AG20443 (cell line): ENCODE results near the gene TRABD.

ENCODE experiments used
- DNase-seq: peaks from one replicate; pipeline ENCODE4 v3.0.0; 2012; ENCODE audit warnings: low spot score, mixed read lengths

The TRABD gene

GRCh38 chr22:50175191-50175461 lies 10.6 kb upstream of the TRABD start:
- DNase-seq = no peak

- DNase-seq = no peak
Observed at GRCh38 chr22:50175921-50176849, 9.5 kb upstream of the TRABD start.

GRCh38 chr22:50176850-50177536 lies 8.7 kb upstream of the TRABD start:
- no peak for DNase-seq

DNA sequence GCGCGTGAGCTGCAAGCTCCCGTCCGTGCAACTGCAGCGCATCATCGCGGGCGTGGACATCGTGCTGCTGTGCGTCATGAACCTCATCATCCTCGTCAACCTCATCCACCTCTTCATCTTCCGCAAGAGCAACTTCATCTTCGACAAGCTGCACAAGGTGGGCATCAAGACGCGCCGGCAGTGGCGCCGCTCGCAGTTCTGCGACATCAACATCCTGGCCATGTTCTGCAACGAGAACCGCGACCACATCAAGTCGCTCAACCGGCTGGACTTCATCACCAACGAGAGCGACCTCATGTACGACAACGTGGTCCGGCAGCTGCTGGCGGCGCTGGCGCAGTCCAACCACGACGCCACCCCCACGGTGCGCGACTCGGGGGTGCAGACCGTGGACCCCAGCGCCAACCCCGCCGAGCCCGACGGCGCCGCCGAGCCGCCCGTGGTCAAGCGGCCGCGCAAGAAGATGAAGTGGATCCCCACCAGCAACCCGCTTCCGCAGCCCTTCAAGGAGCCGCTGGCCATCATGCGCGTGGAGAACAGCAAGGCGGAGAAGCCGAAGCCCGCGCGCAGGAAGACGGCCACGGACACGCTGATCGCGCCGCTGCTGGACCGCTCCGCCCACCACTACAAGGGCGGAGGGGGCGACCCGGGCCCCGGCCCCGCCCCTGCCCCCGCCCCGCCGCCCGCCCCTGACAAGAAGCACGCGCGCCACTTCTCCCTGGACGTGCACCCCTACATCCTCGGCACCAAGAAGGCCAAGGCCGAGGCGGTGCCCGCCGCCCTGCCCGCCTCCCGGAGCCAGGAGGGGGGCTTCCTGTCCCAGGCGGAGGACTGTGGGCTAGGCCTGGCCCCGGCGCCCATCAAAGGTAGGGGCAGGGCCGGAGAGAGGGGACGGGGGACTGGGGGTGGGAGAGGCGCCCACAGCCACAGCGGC lies 7.9 kb upstream of the TRABD start:
- DNase-seq = no peak

GRCh38 chr22:50178471-50178864 lies 7.2 kb upstream of the TRABD start:
- no peak for DNase-seq

DNA sequence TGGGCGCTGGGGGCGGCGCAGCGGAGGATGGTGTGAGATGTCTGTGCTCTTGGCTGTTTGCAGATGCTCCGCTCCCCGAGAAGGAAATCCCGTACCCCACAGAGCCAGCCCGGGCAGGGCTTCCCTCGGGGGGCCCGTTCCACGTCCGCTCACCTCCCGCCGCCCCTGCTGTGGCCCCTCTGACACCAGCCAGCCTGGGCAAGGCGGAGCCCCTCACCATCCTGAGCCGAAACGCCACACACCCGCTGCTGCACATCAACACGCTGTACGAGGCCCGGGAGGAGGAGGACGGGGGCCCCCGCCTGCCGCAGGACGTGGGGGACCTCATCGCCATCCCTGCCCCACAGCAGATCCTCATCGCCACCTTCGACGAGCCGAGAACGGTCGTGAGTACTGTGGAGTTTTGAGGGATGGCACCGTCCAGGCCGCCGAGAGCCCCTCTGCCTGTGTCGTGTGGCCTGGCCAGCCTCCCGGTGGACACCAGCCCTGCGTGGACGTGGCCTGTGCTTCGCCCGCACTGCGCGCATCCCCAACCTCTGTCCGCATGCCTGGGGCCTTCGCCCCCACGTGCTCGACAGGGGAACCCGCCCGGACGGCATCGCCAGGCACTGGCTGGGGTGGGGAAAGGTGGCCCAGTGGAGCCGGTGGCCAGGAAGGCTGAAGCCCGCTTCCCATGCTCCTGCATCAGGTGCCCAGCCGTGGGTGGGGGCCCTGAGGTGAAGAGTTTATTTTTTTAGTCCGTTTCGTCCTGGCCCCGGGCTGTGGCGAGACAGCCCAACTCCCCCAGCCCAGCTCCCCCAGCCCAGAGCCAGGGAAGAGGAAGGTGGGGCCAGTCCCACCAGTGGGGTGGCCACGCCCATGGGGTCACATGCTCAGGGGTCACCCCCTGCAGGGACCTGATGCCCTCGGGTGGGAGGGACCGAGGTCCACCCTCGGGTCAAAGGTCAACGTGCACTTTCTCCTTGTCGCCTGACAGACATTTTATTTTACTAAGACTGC lies 6.5 kb upstream of the TRABD start:
- DNase-seq = no peak

GRCh38 chr22:50179937-50180726 lies 5.6 kb upstream of the TRABD start:
- DNase-seq = no peak

- DNase-seq = no peak
Observed at GRCh38 chr22:50180727-50181521, 4.8 kb upstream of the TRABD start.

DNA sequence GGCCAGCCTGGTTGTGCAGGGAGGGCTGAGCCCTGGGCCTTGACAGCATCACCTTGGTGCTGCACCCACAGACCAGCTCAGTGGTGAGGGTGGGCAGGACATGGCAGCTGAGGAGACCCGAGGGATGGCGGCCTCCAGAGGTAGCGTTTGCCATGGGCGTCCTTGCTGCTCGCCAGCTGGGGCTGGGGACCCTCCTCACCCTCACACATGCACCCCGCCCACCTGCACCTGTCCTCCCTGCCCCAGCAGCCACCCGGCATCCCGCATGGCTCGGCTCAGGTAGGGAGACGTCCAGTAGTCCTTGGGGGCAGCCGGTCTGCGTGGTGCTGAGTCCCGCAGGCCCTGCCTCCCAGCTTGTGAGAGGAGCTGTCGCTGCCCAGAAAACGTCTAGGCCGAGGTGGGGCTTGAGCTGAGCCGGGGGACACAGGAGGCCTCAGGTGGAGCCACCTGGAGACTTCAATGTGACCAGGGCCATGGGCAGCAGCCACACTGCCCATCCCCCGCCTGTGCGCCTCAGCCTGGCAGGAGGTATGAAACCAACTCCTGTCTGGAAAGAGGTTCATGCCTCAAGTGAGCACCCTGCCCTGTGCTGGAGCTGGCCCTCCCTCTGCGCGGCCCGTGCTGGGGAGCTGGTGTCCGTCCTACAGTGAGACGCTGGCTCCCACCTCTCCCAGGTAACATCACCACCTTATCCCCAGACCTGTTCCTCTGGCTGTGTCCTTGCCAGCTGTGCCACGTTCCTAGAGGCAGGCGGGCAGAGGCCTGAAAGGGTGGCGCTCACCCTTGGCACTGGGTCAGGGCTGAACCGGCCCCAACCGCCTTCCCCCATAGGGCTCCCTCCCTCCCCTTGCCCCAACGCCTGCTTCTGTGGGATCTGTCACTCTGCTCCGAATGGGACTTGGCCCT lies 3.3 kb upstream of the TRABD start:
- no peak for DNase-seq

DNA sequence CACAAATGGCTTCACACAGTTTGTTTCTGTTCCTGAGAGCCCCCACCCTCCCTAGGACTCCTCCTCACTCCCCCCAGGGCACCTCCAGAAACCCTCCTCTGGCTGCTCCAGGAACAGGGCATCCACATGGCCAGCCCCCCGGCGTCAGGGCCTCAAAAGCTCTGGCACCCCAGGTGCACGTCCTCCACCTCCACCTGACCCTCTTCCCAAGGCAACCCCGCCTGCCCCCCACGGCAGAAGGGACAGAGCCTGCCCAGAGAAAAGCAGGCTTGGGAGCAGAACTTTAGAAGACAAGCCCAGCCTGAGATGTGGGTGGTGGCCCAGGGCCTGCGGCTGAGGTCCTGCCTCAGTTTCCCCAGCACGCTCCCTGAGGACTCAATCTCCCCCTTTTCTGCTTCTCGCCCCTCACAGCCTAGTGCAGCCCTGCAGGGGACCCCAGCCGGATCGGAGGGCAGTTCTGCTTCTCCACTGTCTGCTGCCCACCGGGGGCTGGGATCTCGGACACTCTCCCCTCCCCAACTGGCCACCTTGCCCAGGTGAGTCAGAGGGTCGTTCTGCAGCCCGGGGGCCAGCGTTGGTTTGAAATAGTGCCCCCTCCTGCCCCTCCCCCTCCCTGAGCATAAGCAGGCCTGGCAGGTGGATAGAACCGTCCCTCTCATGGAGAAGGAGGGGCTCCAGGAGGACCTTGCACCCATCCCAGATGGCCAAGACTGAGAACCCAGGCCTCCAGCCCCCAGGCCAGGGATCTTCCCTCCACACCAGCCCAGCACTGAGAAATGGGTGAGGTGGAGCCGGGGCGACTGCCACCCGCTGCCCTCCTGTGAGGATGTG lies 2.4 kb upstream of the TRABD start:
- DNase-seq = no peak

- DNase-seq = peak; percentile 77
Observed at GRCh38 chr22:50184004-50184901, 1.5 kb upstream of the TRABD start.

GRCh38 chr22:50184902-50185374 lies 775 bp upstream of the TRABD start:
- no peak for DNase-seq

DNA sequence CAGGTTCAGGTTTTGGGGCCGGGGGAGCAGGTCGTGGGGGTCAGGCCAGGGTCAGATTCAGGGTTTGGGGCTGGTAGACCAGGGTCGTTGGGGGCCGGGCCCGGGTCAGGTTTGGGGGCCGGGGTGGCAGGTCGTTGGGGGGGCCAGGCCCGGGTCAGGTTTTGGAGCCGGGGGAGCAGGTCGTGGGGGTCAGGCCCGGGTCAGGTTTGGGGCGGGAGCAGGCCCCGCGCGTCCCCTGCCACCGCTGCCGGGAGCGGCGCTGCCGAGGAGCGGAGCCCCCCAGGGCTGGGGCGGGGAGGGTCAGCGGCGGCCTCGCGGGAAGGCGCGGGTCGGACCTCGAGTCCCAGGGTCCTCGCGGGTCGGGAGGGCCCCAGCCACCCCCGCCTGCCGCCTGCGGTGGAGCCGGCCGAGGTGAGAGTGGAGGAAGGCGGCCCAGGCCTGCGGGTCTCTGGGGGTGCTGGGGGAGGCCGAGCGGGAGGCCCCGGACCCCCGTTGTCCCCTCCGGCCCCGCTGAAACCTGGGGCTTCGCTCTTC lies 535 bp downstream of the TRABD start:
- DNase-seq = no peak

- DNase-seq = peak; percentile 39
Observed at GRCh38 chr22:50186761-50187523, 1.2 kb downstream of the TRABD start.

GRCh38 chr22:50188356-50188755 lies 2.6 kb downstream of the TRABD start:
- DNase-seq = no peak
